Measurements from ENCODE around the gene SPG11.
"Not testable (repeated sequence)": the region's sequence is repeated elsewhere in the genome, so short reads cannot be mapped to it uniquely, and the experiment has no call there.

- not testable (repeated sequence) for TF ChIP-seq EZH2 (IDR thresholded peaks at IDR 0.05; ENCODE audit: borderline replicate concordance, low read depth, low read length, severe bottlenecking); CTCF (IDR thresholded peaks at IDR 0.05; ENCODE audit: borderline replicate concordance, extremely low read depth, low read length, poor library complexity, severe bottlenecking)
Measured at GRCh38 chr15:44682809-44683682, 19.6 kb upstream of the SPG11 start.
